GM12878 (cell line): ENCODE measurements around the gene CFAP410. TPM values are rescaled to one million over a fixed set of nuclear protein-coding genes. Genes with fewer than 3 reads are reported as not detected.

Experiments used
- ATAC-seq: fragments of 200-7000 bp; cut with Tn5 transposase; 3 replicates; pipeline ENCODE4 v1.9.1; 2020; ENCODE audit warnings: mild to moderate bottlenecking, moderate library complexity
- BruUV-seq: library from RNA; stranded (reverse); fragments of 400-500 nt; replicated peaks from 2 replicates; lab custom pipeline; 2021; lab: Mats Ljungman, UMichigan
- CTCF ChIA-PET: fragments of 300-600 bp; sonication (Branson Sonifier 250); formaldehyde crosslinking; extraction: SDS; loops from one replicate; lab custom pipeline; 2021; ENCODE audit warnings: inconsistent platforms; lab: Yijun Ruan, JAX
- POLR2A ChIA-PET: fragments of 350-600 bp; formaldehyde crosslinking; extraction: SDS; loops from one replicate; lab custom pipeline; 2021; ENCODE audit warnings: inconsistent platforms; lab: Charles Lee
- RAD21 ChIA-PET: fragments of 300-600 bp; sonication (Branson Sonifier 250); formaldehyde crosslinking; loops from one replicate; lab custom pipeline; 2023; ENCODE audit warnings: antibody characterized with exemption; ENCODE audit not compliant: unreplicated experiment; lab: Charles Lee
- SMC1A ChIA-PET: fragments of 300-600 bp; sonication (Branson Sonifier 250); formaldehyde crosslinking; loops from one replicate; lab custom pipeline; 2023; ENCODE audit not compliant: unreplicated experiment, uncharacterized antibody; lab: Charles Lee
- DNase-seq: peaks from one replicate; pipeline ENCODE4 v3.0.0-alpha.2; 2011; ENCODE audit warnings: low read depth, low spot score
- FAIRE-seq: peaks from 3 replicates; lab custom pipeline; 2011; peaks lifted over from hg19 to GRCh38; lab: Jason Lieb, UNC
- H2AFZ ChIP-seq: 2 replicates; pipeline ENCODE4 v1.6.0; 2011; ENCODE audit warnings: low read depth, low read length, control low read depth; ENCODE audit not compliant: control insufficient read depth
- H3K27ac ChIP-seq: 2 replicates; pipeline ENCODE4 v1.5.1; 2011; ENCODE audit warnings: control low read depth; ENCODE audit not compliant: control insufficient read depth, insufficient read depth
- H3K27me3 ChIP-seq, 2 experiments: replicated peaks in 1 of 2; 2 replicates each; pipeline versions ENCODE4 v1.6.0 to v1.6.1; 2011; ENCODE audit warnings: low read length in 1 of 2; ENCODE audit not compliant: control insufficient read depth in 2 of 2, insufficient read depth in 2 of 2
- H3K36me3 ChIP-seq, 2 experiments: 2 replicates each; pipeline ENCODE4 v1.5.1; 2011; ENCODE audit warnings: low read length in 1 of 2; ENCODE audit not compliant: control insufficient read depth in 2 of 2, insufficient read depth in 2 of 2
- H3K4me1 ChIP-seq: 2 replicates; pipeline ENCODE4 v1.6.1; 2011; ENCODE audit warnings: mild to moderate bottlenecking, low read length, moderate library complexity, mixed read lengths; ENCODE audit not compliant: control insufficient read depth, insufficient read depth
- H3K4me2 ChIP-seq: 2 replicates; pipeline ENCODE4 v1.6.0; 2011; ENCODE audit warnings: control low read depth; ENCODE audit not compliant: control insufficient read depth, insufficient read depth
- H3K4me3 ChIP-seq: fragments of 200-600 bp; sonication (generic); 2 replicates; pipeline ENCODE4 v1.5.1; 2016
- H3K79me2 ChIP-seq: 2 replicates; pipeline ENCODE4 v1.6.0; 2011; ENCODE audit warnings: low read length; ENCODE audit not compliant: control insufficient read depth, insufficient read depth
- H3K9ac ChIP-seq: 2 replicates; pipeline ENCODE4 v1.8.0; 2011; ENCODE audit warnings: low read length, control low read depth, mixed read lengths; ENCODE audit not compliant: control insufficient read depth, insufficient read depth
- H3K9me3 ChIP-seq: replicated peaks from 3 replicates; pipeline ENCODE4 v1.5.1; 2011; ENCODE audit warnings: mild to moderate bottlenecking, low read length; ENCODE audit not compliant: control insufficient read depth, insufficient read depth
- H4K20me1 ChIP-seq: 2 replicates; pipeline ENCODE4 v1.6.0; 2011; ENCODE audit not compliant: control insufficient read depth, insufficient read depth
- BACH1 ChIP-seq: fragments of 450-650 bp; IDR thresholded peaks from 2 replicates; pipeline ENCODE4 v1.6.1; 2017; ENCODE audit warnings: mild to moderate bottlenecking, borderline replicate concordance
- EP300 ChIP-seq, 2 experiments: fragments of 150-350 bp in 1 of 2; IDR thresholded peaks; 2 replicates each; pipeline ENCODE4 v1.6.1; 2011 to 2012; ENCODE audit warnings: low read depth in 2 of 2, low read length in 2 of 2, borderline replicate concordance in 1 of 2, improper control_type of control experiment in 1 of 2, inconsistent platforms in 1 of 2; ENCODE audit not compliant: control insufficient read depth in 1 of 2
- ESRRA ChIP-seq: IDR thresholded peaks from 2 replicates; pipeline ENCODE4 v1.6.1; 2012; ENCODE audit warnings: mild to moderate bottlenecking, low read length, improper control_type of control experiment
- FOXK2 ChIP-seq: fragments of 450-650 bp; IDR thresholded peaks from 2 replicates; pipeline ENCODE4 v1.6.1; 2017; ENCODE audit warnings: mild to moderate bottlenecking, moderate library complexity
- PAX8 ChIP-seq: fragments of 450-650 bp; IDR thresholded peaks from 2 replicates; pipeline ENCODE4 v1.6.1; 2017; ENCODE audit warnings: mild to moderate bottlenecking, moderate library complexity
- PBX3 ChIP-seq: IDR thresholded peaks from 2 replicates; pipeline ENCODE4 v1.6.1; 2011; ENCODE audit warnings: mild to moderate bottlenecking, low read depth, low read length, moderate library complexity; ENCODE audit not compliant: insufficient replicate concordance
- SMAD5 ChIP-seq: IDR thresholded peaks from 2 replicates; pipeline ENCODE4 v1.6.1; 2016; ENCODE audit warnings: antibody characterized with exemption, low read depth
- YY1 ChIP-seq: IDR thresholded peaks from 2 replicates; pipeline ENCODE4 v1.6.1; 2011; ENCODE audit warnings: low read depth, mild to moderate bottlenecking, low read length
- WGBS: methylation state at CpG from one replicate; pipeline ENCODE4 v1.1.6; 2016; ENCODE audit warnings: low lambda C conversion rate; ENCODE audit not compliant: insufficient replicate concordance, insufficient coverage; ENCODE audit errors: missing lambda C conversion rate; 5-methylcytosine and 5-hydroxymethylcytosine counted together
- in situ Hi-C: fragments of 300-500 bp; cut with MboI; formaldehyde crosslinking; loops from 9 replicates; pipeline ENCODE4 v1.14.3; 2018; ENCODE audit warnings: mixed read lengths
- intact Hi-C: fragments of 100-400 bp; cut with micrococcal nuclease; formaldehyde crosslinking; loops from one replicate; pipeline ENCODE4 v1.14.2; 2022; ENCODE audit not compliant: unreplicated experiment
- polyA plus RNA-seq, 11 experiments: library from polyadenylated mRNA; depleted of rRNA in 4 of 11; unstranded in 6 of 11; stranded (reverse) in 5 of 11; fragments of >200 nt; fragmentation: Nextera tagmentation in 4 of 11; fragmentation: Illumina TruSeq in 1 of 11; extraction: Ambion mirVana in 4 of 11; extraction: Trizol in 1 of 11; gene quantifications; 1 replicate in 1 of 11; 2 replicates in 10 of 11; pipeline versions ENCODE4 v1.2.1 to v1.2.3, GENCODE V29; 2011 to 2016; ENCODE audit warnings: inconsistent platforms in 2 of 11, missing spikeins in 2 of 11, low read depth in 1 of 11
- total RNA-seq, 4 experiments: library from RNA; depleted of rRNA in 3 of 4; stranded (reverse); fragments of >200 nt in 3 of 4; fragmentation: Illumina TruSeq in 1 of 4; extraction: Trizol in 1 of 4; gene quantifications; 2 replicates each; pipeline versions ENCODE4 v1.2.1 to v1.2.3, GENCODE V29; 2013 to 2021

The CFAP410 gene
- total and polyA plus RNA-seq, 10 of the 15 experiments (the other 5 are each of a cell fraction or from before 2014, with no cell fraction given), result 0.14 to 24.8 (median 11.3) TPM

DNA sequence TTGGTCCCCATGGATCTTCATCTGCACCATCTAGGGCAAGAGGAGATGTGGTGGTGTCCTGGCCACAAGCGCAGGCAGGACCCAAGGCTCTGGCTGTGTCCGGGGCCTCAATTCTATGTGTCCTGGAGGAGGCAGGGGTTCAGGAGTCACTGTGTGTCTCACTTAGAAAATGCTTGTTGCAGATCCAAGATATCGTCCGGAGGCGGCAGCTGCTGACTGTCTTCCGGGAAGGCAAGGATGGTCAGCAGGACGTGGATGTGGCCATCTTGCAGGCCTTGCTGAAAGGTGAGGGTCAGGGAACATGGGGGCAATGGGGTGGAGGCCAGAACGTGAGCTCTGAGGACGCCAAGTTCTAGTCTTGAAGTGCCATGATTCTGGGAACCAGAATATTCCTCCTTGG, 43.3 kb upstream of the CFAP410 start:
- TF ChIP-seq YY1, result no peak
- TF ChIP-seq ESRRA, result no peak
- TF ChIP-seq FOXK2, result no peak
- no peak for TF ChIP-seq BACH1
- TF ChIP-seq PAX8, result no peak
- TF ChIP-seq EP300 (IDR thresholded peaks at IDR 0.05; ENCODE audit: borderline replicate concordance in 1 of 2, control insufficient read depth in 1 of 2, low read depth in 2 of 2, low read length in 2 of 2), result no peak
- no peak for TF ChIP-seq SMAD5
- no peak for TF ChIP-seq PBX3
- TF ChIP-seq, all 136 proteins: peak for 0
- Histone ChIP-seq H4K20me1 (no peaks in the 10 kb centered on the region), H3K9ac (no peak overlapping the region), H2AFZ (no peak overlapping the region), H3K27me3 (no peaks in the 10 kb centered on the region), H3K9me3 (peaks cover 6% of the 10 kb centered on the region; the same call in 1 of the 3 replicates), H3K36me3 (no peaks in the 10 kb centered on the region; a peak in 1 of 4 replicates), H3K4me1 (no peaks in the 10 kb centered on the region), H3K4me2 (no peak overlapping the region), H3K27ac (no peak overlapping the region), H3K79me2 (no peaks in the 10 kb centered on the region), H3K4me3 (no peak overlapping the region)
- no TSS peak for BruUV-seq
- ChIA-PET SMC1A (no interaction called here), POLR2A (no interaction called here), RAD21 (no interaction called here), CTCF (interaction anchor here (0.6 kb wide), 2 partner anchors 11 to 97 kb away, joined by 3 to 4 read pairs; no protein-coding TSS in a partner anchor)
- FAIRE-seq (no peak), ATAC-seq (no peak), DNase-seq (no peak)
- intact Hi-C loops, result no loop called here
- 74% methylated on average over 9 of the region's 9 CpGs for WGBS
- in situ Hi-C loops, result no loop called here
